Lung (tissue), 16 donors: ENCODE results near the gene RABGGTA. TPM values are rescaled to one million over a fixed set of nuclear protein-coding genes. Genes with fewer than 3 reads are reported as not detected.
A peak's percentile ranks its signal among the peaks of the same experiment; 100 is the strongest.

ENCODE experiments used
- ATAC-seq: fragments of 200-7000 bp; cut with Tn5 transposase; one replicate; pipeline ENCODE4 v1.9.1; 2020; ENCODE audit warnings: moderate number of reproducible peaks; ENCODE audit not compliant: insufficient read depth, low FRiP score
- DNase-seq, 3 donors: peaks; one replicate each; pipeline ENCODE4 v3.0.0-alpha.2; 2013 to 2017
- H3K27ac ChIP-seq, 2 donors: one replicate each; pipeline ENCODE4 v1.5.1; 2013; ENCODE audit warnings: mild to moderate bottlenecking in 2 of 2, moderate library complexity in 2 of 2, control low read depth in 1 of 2, inconsistent platforms in 1 of 2, low read depth in 1 of 2, low read length in 1 of 2
- H3K27me3 ChIP-seq, 3 donors: one replicate each; pipeline ENCODE4 v1.5.1; 2013; ENCODE audit warnings: low read length in 2 of 3; ENCODE audit not compliant: control insufficient read depth in 3 of 3, insufficient read depth in 3 of 3
- H3K36me3 ChIP-seq, 4 donors: one replicate each; pipeline ENCODE4 v1.5.1; 2013; ENCODE audit warnings: low read length in 4 of 4, mild to moderate bottlenecking in 1 of 4, moderate library complexity in 1 of 4; ENCODE audit not compliant: control insufficient read depth in 4 of 4, insufficient read depth in 4 of 4
- H3K4me1 ChIP-seq, 5 donors: one replicate each; pipeline ENCODE4 v1.5.1; 2013; ENCODE audit warnings: low read length in 5 of 5, mild to moderate bottlenecking in 2 of 5, moderate library complexity in 1 of 5; ENCODE audit not compliant: control insufficient read depth in 5 of 5, insufficient read depth in 5 of 5
- H3K4me3 ChIP-seq: one replicate; pipeline ENCODE4 v1.5.1; 2013; ENCODE audit warnings: mild to moderate bottlenecking, control low read depth, moderate library complexity
- H3K9ac ChIP-seq, 2 donors: one replicate each; pipeline ENCODE4 v1.5.1; 2013; ENCODE audit warnings: low read length in 2 of 2, control low read depth in 1 of 2; ENCODE audit not compliant: insufficient read depth in 1 of 2
- H3K9me3 ChIP-seq, 4 donors: one replicate each; pipeline ENCODE4 v1.5.1; 2013; ENCODE audit warnings: low read length in 3 of 4, mild to moderate bottlenecking in 1 of 4, moderate library complexity in 1 of 4; ENCODE audit not compliant: control insufficient read depth in 4 of 4, insufficient read depth in 3 of 4
- CTCF ChIP-seq: IDR thresholded peaks from 2 replicates; pipeline ENCODE4 v1.5.1; 2012; ENCODE audit warnings: mild to moderate bottlenecking; ENCODE audit errors: control extremely low read depth, extremely low read depth
- WGBS, 2 donors: extraction: QIAGEN DNeasy Blood & Tissue Kit; methylation state at CpG; one replicate each; pipeline ENCODE4 v1.1.7; 2013; 5-methylcytosine and 5-hydroxymethylcytosine counted together
- long read RNA-seq, 5 donors: transcript quantifications; one replicate each; lab custom pipeline, GENCODE V29; 2026
- polyA plus RNA-seq, 2 donors: library from polyadenylated mRNA; stranded (reverse); fragments of 200-250 nt; gene quantifications; one replicate each; pipeline ENCODE4 v1.2.1, GENCODE V29; 2013
- total RNA-seq, 2 donors: library from RNA; depleted of rRNA in 1 of 2; stranded (reverse); fragments of >200 nt in 1 of 2; gene quantifications; one replicate each; pipeline ENCODE4 v1.2.1, GENCODE V29; 2014 to 2021
- donor health status: control.
- donor health status: control.
- donor health status: Bipolar disorder and iron deficiency.
- donor health status: healthy.
- donor health status: DM: yes; HTN: yes; CAD: no.

Gene RABGGTA
- total RNA-seq: 10 to 100 TPM; 19.7 to 55.8 TPM
- 10 to 100 TPM; 40.3 to 45.4 TPM for polyA plus RNA-seq
- long read RNA-seq, donor 1, partial matches to known transcripts: 0 of 4 reads
- long read RNA-seq, donor 1, other reads (novel, unspliced or antisense): 0 of 4 reads
- long read RNA-seq, donor 2: 0 reads
- long read RNA-seq, donor 3, partial matches to known transcripts: 0 of 1 reads
- long read RNA-seq, donor 3, other reads (novel, unspliced or antisense): 0 of 1 reads
- long read RNA-seq, donor 4, partial matches to known transcripts: 0 of 2 reads
- long read RNA-seq, donor 4, other reads (novel, unspliced or antisense): 0 of 2 reads
- long read RNA-seq, donor 5, partial matches to known transcripts: 0 of 4 reads
- long read RNA-seq, donor 5, other reads (novel, unspliced or antisense): 0 of 4 reads

- Histone ChIP-seq H3K9me3 (no peaks in the 10 kb centered on the region), H3K27ac (peak within 1 kb of the TSS; percentile 97 to 98), H3K4me3 (peak within 1 kb of the TSS; percentile 83), H3K9ac (peak within 1 kb of the TSS; percentile 59 to 80), H3K27me3 (no peaks in the 10 kb centered on the region), H3K36me3 (peaks cover 3 to 30% (median 7%) of the 10 kb centered on the region in 4 donors), H3K4me1 (peaks cover 4 to 11% (median 6%) of the 10 kb centered on the region in 5 donors)
- TF ChIP-seq CTCF: peak; percentile 64
- DNase-seq (peak; percentile 89 to 95 (median 90)), ATAC-seq (peak; percentile 91)
- 0% methylated on average over 54 to 61 of the region's 61 CpGs for WGBS, 2 donors
Measured at GRCh38 chr14:24271134-24271833, at the start of gene RABGGTA. RABGGTA (minus strand) TSS chr14:24271597; CDS start chr14:24271115, 482 bp downstream.

GRCh38 chr14:24317141-24317928 lies 45.9 kb upstream of the RABGGTA start:
- DNase-seq (no peak), ATAC-seq (no peak)
- H3K4me3 ChIP-seq: no peak overlapping the region
- no peaks in the 10 kb centered on the region for H3K9me3 ChIP-seq
- H3K4me1 ChIP-seq: peaks cover 0 to 33% (median 5%) of the 10 kb centered on the region in 5 donors
- no peak for TF ChIP-seq CTCF
- H3K9ac ChIP-seq: no peak overlapping the region
- H3K27me3 ChIP-seq: peaks cover 0 to 36% (median 23%) of the 10 kb centered on the region in 3 donors
- WGBS, 2 donors: 86 to 88% methylated on average over 3 of the region's 3 CpGs
- H3K27ac ChIP-seq: no peak overlapping the region
- H3K36me3 ChIP-seq: no peaks in the 10 kb centered on the region

- Histone ChIP-seq H3K9ac (no peak overlapping the region), H3K27me3 (peaks cover 0 to 36% (median 23%) of the 10 kb centered on the region in 3 donors), H3K4me1 (peaks cover 0 to 39% (median 7%) of the 10 kb centered on the region in 5 donors), H3K4me3 (no peak overlapping the region), H3K27ac (peak overlapping the region; percentile 3 to 70), H3K36me3 (no peaks in the 10 kb centered on the region), H3K9me3 (no peaks in the 10 kb centered on the region)
- WGBS, 2 donors: 55 to 64% methylated on average over 18 of the region's 18 CpGs
- ATAC-seq: no peak
- no peak for TF ChIP-seq CTCF
- DNase-seq: no peak
Measured at GRCh38 chr14:24316597-24316950, 45.2 kb upstream of the RABGGTA start.
